NCI-H128 (cell line): ENCODE data around the gene PAX3.

ENCODE experiments used
- DNase-seq: peaks from one replicate; lab custom pipeline; 2025; ENCODE audit not compliant: unreplicated experiment; lab: John Stamatoyannopoulos, UW

Gene PAX3

DNA sequence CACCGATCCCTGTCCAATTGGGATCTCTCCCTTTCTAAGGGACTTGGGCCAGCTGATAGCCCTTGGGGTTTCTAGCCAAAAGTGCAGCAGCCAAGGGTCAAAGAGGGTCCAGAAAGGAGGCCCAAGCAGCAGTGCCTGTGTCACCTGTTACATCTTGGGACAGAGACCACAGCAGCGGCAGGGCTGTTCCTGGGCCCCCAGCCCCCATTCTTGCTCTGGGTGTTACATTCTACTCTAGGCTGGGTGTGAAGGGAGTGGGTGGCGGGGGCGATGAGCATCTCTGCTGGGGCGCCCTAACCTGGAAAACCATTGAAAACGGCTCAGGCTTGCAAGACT is 1.2 kb downstream of the PAX3 start:
- no peak for DNase-seq

GRCh38 chr2:222296911-222297599 is 1.7 kb downstream of the PAX3 start:
- no peak for DNase-seq

GRCh38 chr2:222296311-222296741 is 2.5 kb downstream of the PAX3 start:
- no peak for DNase-seq

DNA sequence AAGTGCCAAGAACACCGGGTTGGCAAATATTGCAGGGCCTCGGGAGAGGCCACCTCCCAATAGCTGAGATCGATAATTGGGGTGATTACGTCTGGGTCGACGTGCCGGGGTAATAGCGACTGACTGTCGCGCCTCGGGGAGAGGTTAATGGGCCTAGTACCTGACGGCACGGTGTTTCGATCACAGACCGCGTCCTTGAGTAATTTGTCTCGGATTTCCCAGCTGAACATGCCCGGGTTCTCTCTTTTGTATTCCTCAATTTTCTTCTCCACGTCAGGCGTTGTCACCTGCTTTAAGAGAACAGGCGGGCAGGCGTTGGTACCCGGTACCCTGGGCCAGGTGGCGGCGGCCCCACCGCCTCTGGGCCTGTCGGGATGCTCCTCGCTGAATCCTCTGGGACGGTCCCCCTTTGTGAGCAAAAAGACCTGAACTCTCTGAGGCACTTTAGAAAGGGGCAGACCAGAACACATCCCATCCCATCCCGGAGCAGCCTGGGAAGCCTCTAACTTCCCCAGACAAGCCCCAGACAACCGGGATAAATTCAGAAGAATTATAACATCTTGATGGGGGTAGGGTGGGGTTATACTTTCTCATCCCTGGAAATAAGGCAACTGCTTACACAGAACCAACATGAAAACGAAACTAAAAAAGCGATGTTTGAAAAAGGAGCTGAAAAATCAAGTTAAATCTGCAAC is 3.3 kb downstream of the PAX3 start:
- no peak for DNase-seq

- DNase-seq: no peak
Observed at GRCh38 chr2:222294996-222295367, 3.8 kb downstream of the PAX3 start.

DNA sequence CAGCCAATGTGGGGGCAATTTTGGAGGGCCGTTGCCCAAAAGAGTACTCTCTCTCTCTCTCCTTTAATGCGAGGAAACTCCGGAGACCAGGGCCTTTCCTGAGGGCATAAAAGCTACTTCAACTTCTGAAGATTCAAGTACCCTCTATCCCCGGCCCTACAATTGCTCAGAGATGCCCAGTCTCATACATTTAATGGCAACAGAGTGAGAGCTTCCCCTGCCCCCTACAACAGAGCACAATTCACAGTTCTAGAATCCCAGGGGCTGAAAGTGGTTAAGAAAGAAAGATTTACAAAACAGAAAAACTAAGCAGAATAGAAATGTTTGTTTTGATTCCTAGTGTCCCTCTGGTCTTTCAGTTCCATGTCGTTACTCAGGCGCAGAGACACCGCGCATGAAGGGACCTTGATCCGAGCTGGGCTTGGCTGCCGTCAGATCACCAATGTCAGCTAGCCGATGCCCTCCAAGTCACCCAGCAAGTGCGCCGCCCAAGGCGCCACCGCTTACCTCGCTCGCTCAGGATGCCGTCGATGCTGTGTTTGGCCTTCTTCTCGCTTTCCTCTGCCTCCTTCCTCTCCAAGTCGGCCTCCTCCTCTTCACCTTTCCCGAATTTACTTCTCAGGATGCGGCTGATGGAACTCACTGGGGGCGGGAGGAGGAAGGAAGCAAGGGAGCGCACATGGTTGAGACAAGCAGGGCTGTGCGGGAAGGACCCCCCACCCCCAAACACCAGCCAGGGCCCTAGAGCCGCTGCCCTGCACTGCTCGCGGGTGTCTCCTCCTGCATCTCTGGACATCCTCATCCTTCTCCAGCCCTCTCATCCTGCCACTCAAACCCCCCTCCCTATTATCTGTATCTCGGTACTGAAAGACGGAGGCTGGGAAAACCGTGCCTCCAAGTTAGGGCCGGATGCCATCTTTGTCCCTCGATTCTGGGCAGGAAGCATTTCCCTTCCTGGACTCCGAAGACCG is 4.9 kb downstream of the PAX3 start:
- no peak for DNase-seq

GRCh38 chr2:222292149-222293134 is 6.4 kb downstream of the PAX3 start:
- DNase-seq: no peak

DNA sequence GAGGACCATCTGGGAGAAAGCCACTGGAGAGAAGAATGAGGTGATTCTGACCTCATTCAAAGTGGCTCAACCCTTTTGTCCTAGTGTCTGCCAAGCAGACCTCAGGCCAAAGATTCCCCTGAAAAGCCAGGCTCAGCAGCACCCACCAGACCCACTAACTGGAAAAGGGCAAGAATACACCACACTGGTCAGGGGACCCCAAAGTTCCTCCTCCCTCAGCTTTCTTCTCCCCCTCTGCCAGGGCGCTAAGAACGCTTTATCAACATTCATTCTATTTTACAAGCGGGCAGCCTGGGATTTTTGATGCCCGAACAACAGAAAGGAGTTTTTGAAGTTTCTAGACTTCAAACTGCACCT is 7.3 kb downstream of the PAX3 start:
- DNase-seq: no peak

DNA sequence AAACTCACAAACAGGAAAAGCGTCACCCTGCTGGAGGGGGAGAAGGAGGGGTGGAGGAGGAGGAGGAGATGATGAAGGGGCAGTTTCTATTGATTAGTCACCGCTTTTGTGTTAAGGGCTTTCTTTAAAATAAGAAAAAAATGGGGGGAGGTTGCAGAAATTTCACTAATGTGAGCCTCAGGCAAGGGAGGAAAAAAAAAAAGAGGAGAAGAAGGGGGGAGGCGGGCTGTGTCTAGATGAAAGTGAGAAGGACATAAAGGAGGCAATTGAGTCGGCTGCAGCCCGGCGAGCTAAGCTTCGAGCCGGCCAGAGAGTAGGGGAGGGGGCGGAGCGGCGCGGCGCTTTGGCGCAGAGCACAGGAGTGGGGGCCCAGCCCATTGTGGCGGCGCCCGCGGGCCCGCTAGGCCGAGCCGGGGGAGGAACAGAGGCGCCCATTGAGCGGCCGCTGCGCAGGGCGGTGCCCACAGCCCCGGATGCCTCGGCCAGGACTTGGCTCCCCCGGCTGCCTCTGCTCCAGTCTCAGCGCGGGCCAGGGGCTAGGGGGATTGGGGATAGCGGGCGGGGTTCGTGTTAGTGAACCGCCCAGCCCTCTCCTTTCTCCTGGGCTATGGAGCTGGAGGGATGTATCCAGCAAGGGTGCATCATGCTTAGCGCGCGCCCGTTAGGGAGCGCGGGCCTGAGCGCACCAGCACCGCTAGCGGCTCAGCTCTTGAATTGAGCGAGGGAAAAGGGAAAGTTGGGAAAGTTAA is 7.9 kb downstream of the PAX3 start:
- DNase-seq: peak; percentile 14

DNA sequence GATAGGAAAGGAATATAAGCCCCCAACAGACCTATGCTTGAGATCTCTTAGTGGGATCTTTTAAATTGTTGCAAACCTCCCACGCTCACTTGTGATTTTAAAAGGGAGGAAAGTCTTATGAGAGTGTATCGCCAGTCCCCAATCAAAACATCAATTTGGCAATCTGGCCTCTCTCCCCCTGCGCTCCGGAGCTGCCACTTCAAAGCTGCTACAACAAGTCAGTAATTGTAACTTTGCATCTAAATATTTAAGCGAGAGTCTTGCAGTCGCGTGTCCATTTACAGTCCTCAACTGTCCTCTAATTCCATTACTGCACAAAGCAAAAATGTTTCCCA is 8.4 kb downstream of the PAX3 start:
- no peak for DNase-seq

- no peak for DNase-seq
Observed at GRCh38 chr2:222289278-222290160, 9.3 kb downstream of the PAX3 start.

- DNase-seq: no peak
Observed at GRCh38 chr2:222288590-222289277, 10.1 kb downstream of the PAX3 start.

DNA sequence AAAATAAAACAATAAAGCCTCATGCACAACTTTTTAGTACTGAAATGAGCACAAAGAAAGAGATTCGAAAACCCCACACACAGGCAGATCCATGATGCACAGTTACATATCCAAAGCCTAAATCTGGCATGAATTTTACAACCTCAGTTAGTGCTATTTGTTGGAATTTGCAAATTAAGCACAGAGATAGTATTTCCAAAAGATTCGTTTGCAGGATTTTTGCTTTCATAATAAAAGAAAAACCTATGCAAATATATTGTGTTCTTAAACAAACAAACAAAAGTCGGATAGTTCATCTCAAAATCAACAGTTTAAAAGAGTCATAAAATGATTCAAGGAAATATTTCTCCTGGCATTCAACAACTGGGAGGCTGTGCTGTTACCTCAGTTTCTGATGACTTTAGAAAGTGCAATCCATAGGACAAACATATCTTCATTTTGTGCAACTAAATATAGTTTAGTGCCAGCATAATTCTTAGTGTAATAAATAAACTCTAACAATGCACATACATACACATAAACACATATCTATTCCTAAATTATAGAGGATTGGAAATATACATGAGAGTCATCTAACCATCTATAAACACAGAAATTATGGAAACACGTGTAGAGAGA is 10.8 kb downstream of the PAX3 start:
- no peak for DNase-seq

GRCh38 chr2:222284466-222284865 is 14.3 kb downstream of the PAX3 start:
- DNase-seq: no peak

DNA sequence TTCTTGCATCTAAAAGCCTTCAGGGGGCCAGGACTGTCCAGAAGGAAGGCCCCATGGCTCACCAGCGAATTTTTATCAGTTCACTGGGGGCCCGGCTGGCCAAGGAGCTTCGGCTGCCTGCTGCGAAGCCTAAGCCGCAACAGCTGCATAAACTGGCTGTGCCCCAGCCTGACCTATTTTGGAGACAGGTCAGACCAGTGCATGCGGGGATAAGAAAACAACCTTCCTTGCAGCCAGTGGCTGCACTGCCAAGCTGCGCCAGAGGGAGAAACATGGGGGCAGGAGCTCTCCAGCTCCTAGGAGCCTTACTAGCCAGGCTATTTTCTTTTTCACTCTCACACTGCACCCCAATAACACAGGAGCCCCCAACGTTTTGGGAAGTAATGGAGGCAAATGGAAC is 15.2 kb downstream of the PAX3 start:
- DNase-seq: no peak

DNA sequence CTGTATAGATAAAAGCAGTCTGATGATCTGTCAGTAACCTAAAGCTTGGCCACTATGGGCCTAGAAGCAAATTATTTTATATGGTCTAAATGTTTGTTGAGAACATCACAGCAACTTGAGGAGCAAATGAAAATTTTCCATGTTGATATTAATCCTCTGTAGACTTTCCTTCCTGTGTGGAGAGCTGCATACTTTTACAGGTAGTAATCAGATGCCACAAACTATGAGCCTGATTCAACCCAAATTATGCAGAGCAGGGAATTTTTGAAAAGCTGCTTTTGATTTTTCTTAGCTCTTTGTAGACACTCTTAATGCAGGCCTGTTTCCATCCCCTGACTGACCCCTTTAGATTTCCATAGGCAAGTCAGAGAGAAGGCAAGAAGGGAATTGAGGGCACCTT is 17.3 kb downstream of the PAX3 start:
- no peak for DNase-seq

GRCh38 chr2:222280795-222281194 is 18.0 kb downstream of the PAX3 start:
- DNase-seq: no peak

DNA sequence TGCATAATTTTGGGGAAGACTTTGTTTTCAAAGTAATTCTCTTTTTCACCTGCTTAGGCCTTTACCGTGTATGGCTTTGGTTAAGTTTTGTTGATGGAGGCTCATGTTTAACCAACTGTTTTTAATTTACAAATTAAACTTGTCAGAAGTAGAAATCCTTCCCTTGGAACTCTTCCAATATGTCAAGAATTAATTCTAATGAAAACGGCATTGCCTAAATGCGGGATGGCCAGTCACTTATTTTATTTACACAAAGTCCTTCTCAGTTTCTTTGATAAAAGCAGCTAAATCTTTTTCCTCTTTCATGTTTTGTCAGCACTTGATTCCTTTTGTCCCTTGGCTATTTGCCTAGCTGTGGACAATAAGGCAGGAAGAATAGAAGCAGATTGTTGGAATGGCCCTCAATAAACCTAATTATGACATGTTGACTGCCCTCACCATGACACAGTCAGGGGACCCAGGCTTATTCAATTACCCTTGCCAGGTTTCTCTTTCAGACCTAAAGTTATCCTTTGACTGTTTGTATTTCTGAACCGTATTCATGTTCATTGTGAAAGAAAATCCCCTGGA is 26.3 kb downstream of the PAX3 start:
- no peak for DNase-seq
